ENCODE data around the gene ELAVL1. TPM values are rescaled to one million over a fixed set of nuclear protein-coding genes. Genes with fewer than 3 reads are reported as not detected.

Gene ELAVL1
- total RNA-seq, 2 experiments from 2014 or later, result 65.4 to 168 TPM

DNA sequence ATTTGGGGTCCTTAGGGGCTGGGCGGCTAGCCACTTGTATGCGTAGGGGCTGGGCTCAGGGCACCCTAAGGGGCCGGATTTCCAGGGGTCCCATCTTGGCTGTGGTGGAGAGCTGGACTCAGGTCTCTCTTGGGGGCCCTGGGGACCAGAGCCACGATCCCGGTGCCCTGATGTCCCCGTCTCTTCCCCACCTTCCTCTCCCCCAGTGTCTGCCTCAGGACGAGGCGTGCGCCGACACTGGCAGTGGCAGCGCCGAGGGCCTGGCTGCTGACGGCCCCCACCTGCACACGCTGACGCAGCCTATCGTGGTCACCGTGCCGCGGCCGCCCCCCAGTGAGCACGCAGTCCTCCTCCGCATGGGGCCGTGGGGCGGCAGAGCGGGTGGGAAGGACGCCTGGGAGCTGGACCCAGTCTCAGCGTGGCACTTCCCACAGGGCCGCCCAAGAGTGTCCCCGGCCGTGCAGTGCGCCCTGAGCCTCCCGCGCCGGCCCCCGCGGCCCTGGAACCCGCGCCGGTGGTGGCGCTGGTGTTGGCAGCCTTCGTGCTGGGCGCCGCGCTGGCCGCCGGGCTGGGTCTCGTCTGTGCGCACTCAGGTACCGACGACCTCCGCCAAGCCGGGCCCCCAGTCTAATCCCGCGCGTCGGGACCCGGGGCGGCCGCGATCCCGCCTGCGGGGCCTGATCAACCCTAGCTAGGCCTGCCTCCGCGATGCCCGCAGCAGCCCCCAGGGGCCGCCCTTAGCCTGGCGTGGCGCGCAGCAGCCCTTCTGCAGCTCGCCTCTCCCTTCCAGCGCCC, 88.0 kb downstream of the ELAVL1 start:
- TF ChIP-seq, protein P1, sequence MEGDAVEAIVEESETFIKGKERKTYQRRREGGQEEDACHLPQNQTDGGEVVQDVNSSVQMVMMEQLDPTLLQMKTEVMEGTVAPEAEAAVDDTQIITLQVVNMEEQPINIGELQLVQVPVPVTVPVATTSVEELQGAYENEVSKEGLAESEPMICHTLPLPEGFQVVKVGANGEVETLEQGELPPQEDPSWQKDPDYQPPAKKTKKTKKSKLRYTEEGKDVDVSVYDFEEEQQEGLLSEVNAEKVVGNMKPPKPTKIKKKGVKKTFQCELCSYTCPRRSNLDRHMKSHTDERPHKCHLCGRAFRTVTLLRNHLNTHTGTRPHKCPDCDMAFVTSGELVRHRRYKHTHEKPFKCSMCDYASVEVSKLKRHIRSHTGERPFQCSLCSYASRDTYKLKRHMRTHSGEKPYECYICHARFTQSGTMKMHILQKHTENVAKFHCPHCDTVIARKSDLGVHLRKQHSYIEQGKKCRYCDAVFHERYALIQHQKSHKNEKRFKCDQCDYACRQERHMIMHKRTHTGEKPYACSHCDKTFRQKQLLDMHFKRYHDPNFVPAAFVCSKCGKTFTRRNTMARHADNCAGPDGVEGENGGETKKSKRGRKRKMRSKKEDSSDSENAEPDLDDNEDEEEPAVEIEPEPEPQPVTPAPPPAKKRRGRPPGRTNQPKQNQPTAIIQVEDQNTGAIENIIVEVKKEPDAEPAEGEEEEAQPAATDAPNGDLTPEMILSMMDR (conservative IDR thresholded peaks at IDR 0.05; ENCODE audit: low read length), result peak; percentile 59
- TF ChIP-seq EZH2phosphoT487 (IDR thresholded peaks at IDR 0.05; ENCODE audit: borderline replicate concordance, low read depth, low read length), result no peak
- ChIA-PET CTCF (ENCODE audit: unreplicated experiment) (no interaction called here), POLR2A (no interaction called here)
- Histone ChIP-seq H4K20me1 (ENCODE audit: insufficient read depth, low read length) (peaks cover 6% of the 10 kb centered on the region; the same call in 1 of the 2 replicates), H2AFZ (ENCODE audit: low read length) (no peak overlapping the region), H3K27ac (ENCODE audit: low read depth, low read length, poor library complexity, severe bottlenecking) (no peak overlapping the region), H3K4me2 (ENCODE audit: low read length) (no peak overlapping the region), H3K36me3 (ENCODE audit: insufficient read depth, low read length) (peaks cover 13% of the 10 kb centered on the region; the same call in 1 of the 2 replicates), H3K4me1 (ENCODE audit: insufficient read depth, low read length, poor library complexity, severe bottlenecking) (peaks cover 16% of the 10 kb centered on the region), H3K4me3 (ENCODE audit: low read depth, low read length, poor library complexity, severe bottlenecking) (no peak overlapping the region), H3K9me2 (ENCODE audit: insufficient read depth, low read length) (no peaks in the 10 kb centered on the region), H3K9me3 (ENCODE audit: low read length) (no peaks in the 10 kb centered on the region), H3K79me2 (ENCODE audit: insufficient read depth, low read depth, low read length) (no peaks in the 10 kb centered on the region)
- BruUV-seq (replicated peaks), result no TSS peak
- intact Hi-C loops (cut with micrococcal nuclease; ENCODE audit: unreplicated experiment), result no loop called here
- DNase-seq (ENCODE audit: low spot score), result peak; percentile 44

DNA sequence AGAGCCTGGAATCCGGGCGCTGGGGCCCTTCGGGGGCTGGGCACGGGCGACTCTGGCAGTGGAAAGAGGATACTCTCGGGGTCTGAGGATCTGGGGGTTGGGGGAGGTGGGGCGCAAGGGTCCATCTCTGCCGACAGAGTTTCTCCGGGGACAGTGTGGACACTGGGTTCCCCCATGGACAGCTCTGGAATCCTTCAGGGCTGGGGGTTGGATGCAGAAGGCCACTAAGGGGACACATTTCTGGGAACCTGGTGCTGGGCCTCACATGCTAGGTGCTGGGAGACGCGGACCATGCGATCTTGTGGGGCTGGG, 88.5 kb downstream of the ELAVL1 start:
- intact Hi-C loops (cut with micrococcal nuclease; ENCODE audit: unreplicated experiment), result no loop called here
- DNase-seq (ENCODE audit: low spot score), result no peak
- Histone ChIP-seq H3K9me3 (ENCODE audit: low read length) (no peaks in the 10 kb centered on the region), H4K20me1 (ENCODE audit: insufficient read depth, low read length) (peaks cover 6% of the 10 kb centered on the region; the same call in 1 of the 2 replicates), H2AFZ (ENCODE audit: low read length) (no peak overlapping the region), H3K9me2 (ENCODE audit: insufficient read depth, low read length) (no peaks in the 10 kb centered on the region), H3K4me1 (ENCODE audit: insufficient read depth, low read length, poor library complexity, severe bottlenecking) (peaks cover 16% of the 10 kb centered on the region), H3K4me3 (ENCODE audit: low read depth, low read length, poor library complexity, severe bottlenecking) (no peak overlapping the region), H3K4me2 (ENCODE audit: low read length) (0 out of 2 replicates have a peak overlapping the region, but pooled peaks have one; percentile 14), H3K79me2 (ENCODE audit: insufficient read depth, low read depth, low read length) (no peaks in the 10 kb centered on the region), H3K36me3 (ENCODE audit: insufficient read depth, low read length) (peaks cover 14% of the 10 kb centered on the region; the same call in 1 of the 2 replicates), H3K27ac (ENCODE audit: low read depth, low read length, poor library complexity, severe bottlenecking) (no peak overlapping the region)
- TF ChIP-seq, protein P1 (conservative IDR thresholded peaks at IDR 0.05; ENCODE audit: low read length), result no peak
- no peak for TF ChIP-seq EZH2phosphoT487 (IDR thresholded peaks at IDR 0.05; ENCODE audit: borderline replicate concordance, low read depth, low read length)
- ChIA-PET POLR2A (no interaction called here), CTCF (ENCODE audit: unreplicated experiment) (no interaction called here)
- BruUV-seq (replicated peaks), result no TSS peak
